OCI-LY1 (cell line): ENCODE data around the gene GNA12.

ENCODE experiments used
- CTCF ChIP-seq: fragments of 200-600 bp; sonication (generic), shearing (Covaris generic); IDR thresholded peaks from 2 replicates; pipeline ENCODE4 v1.5.1; 2017; ENCODE audit warnings: mild to moderate bottlenecking, antibody characterized with exemption, low read length, moderate library complexity, mixed read lengths
- EZH2 ChIP-seq: fragments of 200-600 bp; sonication (generic), shearing (Covaris generic); IDR thresholded peaks from 2 replicates; pipeline ENCODE4 v1.8.0; 2017; ENCODE audit warnings: borderline replicate concordance, mixed run types, mild to moderate bottlenecking, antibody characterized with exemption, low read length, moderate library complexity, mixed read lengths

- no peak for TF ChIP-seq CTCF
- TF ChIP-seq EZH2, result no peak
Measured at GRCh38 chr7:2710286-2710655, 133.8 kb downstream of the GNA12 start.
